ENCODE results near the gene CFAP45. TPM values are rescaled to one million over a fixed set of nuclear protein-coding genes. Genes with fewer than 3 reads are reported as not detected.

The CFAP45 gene
- total RNA-seq, 2 donors from 2014 or later: 0.31 to 0.34 TPM

DNA sequence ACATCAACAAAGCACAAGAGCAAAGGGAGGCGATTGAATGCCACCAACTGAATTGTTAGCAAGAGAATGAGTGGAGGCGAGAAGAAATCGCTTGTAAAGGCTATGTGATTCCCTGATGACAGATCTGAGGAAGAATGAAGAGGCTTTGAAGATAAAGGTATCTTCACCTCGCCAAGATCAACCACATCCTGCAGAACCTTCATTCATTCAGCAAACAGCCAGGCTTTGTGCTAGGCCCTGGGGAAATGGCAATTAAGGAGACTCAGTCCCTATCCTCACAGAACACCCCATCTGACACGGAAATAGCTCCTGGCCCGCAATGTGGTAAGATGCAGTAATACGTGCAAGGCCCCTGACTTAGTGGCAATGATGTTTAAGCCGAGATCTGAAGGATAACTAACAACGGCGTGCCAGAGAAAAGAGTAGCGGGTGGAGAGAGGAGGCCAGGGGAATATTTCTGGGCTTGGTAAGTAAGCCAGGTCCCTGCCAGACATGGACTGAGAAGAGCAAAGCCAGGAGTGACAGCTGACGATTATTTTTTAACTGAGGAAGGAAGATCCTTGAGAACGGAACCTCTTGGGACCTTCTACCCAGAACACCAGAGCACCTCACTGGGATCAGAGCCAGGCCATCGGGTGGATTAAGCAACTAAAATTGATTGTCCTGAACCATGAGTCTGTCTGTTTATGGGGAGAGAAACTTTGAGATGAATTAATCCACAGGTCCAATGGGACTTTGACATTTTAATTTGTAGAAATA, 32.9 kb downstream of the CFAP45 start:
- DNase-seq (no peak), ATAC-seq (peak; percentile 26)
- intact Hi-C loops (cut with DNase I, micrococcal nuclease): no loop called here

DNA sequence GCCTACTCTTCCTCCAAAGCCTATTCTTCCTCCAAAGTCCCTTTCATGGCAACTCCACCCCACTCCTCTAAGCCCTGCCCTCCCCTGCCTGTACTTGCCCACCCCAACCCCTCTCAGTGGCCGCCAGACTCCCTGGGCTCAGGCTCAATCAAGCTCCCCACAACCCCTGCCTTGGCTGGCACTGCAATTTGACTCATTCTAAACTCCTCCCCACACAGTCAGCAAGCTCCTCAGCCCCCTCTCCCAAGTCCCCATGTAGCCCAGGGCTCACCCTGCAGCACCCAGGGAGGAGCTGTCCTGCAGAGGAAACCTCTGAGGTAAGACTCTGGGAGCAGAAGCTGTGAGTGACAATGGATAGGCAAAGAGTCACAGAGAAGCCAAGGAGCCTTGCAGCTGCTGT, 33.9 kb downstream of the CFAP45 start:
- no peak for DNase-seq
- ATAC-seq: no peak
- intact Hi-C loops (cut with DNase I, micrococcal nuclease): no loop called here

DNA sequence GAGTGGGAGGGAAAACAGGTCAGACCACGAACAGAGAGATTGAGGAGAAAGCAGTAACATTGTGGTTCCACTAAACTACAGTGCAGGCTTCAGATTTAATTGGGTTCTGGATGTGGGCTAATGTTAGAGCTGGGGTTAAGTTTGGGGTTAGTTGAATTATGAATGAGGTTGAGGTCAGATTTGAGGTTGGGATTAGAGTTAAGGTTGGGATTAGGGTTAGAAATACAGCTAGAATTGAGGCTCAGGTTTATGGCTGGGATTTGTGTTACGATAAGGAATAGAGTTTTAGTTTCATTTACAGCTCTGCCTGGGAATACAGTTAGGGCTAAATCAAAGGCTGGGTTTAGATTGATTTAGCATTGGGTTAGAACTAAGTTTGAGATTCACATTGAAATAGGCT, 35.7 kb downstream of the CFAP45 start:
- no peak for DNase-seq
- ATAC-seq: no peak
- intact Hi-C loops (cut with DNase I, micrococcal nuclease): no loop called here

DNA sequence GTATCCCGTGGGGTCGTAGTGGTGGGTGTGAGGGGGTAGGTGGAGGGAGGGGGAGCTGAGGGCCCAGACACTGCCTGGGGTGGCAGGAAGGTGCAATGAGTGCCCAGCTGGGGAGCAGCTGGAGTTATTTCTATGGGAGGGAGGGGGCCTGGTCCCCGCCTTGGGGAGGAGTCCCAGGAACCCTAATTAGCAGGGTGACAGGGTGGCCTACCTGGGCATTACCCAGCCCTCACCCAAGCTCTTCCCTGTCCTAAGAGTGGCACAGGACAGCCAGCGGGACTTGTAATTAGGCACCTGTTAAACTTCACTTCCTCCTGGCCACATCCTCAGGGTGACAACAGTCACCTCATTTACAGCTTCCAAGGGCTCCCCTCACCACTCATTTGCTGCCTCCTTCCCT, 37.4 kb downstream of the CFAP45 start, which contains the start of gene VSIG8:
Gene VSIG8, minus strand, starts transcription at position 101 of the 400 bp plus-strand sequence. CDS start 136 bp downstream, outside the sequence.
- DNase-seq: no peak
- ATAC-seq: no peak
- intact Hi-C loops (cut with DNase I, micrococcal nuclease): no loop called here

DNA sequence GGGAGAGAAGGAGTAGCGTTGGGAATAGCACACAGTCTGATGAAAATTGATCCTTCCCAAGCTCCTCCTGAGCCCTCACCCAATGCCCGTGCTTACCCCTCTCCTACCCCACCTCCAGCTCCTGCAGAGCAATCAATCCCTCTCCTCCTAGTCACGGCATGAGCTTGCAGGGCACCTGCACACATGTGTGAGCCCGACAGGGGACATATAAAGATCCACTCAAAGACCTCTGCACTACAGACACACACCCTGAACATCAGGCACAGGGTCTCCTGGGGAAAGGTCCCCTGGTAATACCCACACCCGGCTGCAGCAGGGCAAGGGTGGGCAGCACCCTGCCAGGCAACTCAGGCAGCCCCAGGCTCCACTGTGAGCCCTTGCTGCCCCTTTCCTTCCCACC, 37.9 kb downstream of the CFAP45 start:
- intact Hi-C loops (cut with DNase I, micrococcal nuclease): no loop called here
- no peak for ATAC-seq
- DNase-seq: no peak

DNA sequence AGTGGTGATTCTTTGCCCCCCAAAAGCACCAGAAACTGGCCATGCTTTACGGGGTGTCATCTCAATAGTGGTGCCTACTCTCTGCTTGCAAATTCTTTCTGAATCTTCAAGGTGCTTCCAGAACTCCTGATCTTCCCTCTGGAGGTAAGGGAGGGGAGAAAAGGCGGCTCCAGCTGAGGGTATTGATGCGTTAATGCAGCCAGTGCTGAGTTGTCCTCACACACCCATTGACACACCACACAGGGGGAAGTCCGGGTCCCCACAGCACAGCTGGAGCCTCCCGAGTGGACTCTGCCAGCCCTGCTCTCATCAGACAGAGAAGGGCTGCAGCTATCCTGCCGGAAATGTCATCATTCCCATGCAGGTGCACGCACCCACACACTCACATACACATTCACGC, 38.7 kb downstream of the CFAP45 start:
- intact Hi-C loops (cut with DNase I, micrococcal nuclease): no loop called here
- no peak for ATAC-seq
- no peak for DNase-seq

DNA sequence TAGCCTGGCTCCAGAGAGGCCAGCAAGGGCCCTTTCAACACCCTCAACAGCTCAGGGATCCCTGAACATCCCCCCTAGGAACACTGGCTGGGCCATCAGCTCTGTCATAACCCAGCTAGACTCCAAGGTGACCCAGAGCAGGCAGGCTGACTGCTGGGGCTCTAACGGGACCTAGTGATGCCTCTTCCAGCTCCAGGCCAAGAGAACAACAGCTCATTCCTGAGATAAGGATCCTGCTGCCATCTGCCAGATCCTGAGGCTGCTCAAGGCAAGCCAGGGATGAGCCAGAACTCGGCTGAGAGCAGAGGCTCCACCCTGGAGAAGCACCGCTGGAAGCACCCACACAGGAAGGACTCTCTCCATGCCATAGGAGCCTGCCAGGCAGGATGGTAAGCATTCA, 39.5 kb downstream of the CFAP45 start:
- DNase-seq (no peak), ATAC-seq (no peak)
- intact Hi-C loops (cut with DNase I, micrococcal nuclease): no loop called here

DNA sequence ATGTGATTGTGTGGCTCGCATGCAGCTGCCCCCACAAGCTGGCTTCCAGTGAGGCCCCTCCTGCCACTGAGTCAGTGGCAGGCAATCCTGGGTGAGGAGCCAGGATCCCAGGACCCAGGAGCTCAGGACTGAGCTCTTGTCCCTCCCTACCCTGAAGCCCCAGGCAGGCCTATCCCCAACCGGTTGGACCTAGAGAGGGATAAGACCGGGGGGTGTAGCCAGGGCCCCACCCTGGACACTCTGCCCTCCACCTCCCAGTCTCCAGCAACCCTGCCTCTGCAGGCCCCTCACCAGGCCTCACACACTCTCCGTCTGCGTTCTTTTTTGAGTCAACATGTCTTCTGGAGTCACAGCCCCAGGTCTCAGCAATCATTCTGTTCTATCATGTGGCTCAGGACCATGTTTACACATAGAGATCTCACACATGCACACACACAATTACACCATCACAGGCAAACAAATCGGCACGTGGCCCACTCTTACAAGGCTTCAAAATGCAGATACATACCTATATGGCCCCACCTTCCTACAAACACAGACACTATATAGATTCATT, 40.1 kb downstream of the CFAP45 start:
- intact Hi-C loops (cut with DNase I, micrococcal nuclease): no loop called here
- ATAC-seq (no peak), DNase-seq (no peak)

DNA sequence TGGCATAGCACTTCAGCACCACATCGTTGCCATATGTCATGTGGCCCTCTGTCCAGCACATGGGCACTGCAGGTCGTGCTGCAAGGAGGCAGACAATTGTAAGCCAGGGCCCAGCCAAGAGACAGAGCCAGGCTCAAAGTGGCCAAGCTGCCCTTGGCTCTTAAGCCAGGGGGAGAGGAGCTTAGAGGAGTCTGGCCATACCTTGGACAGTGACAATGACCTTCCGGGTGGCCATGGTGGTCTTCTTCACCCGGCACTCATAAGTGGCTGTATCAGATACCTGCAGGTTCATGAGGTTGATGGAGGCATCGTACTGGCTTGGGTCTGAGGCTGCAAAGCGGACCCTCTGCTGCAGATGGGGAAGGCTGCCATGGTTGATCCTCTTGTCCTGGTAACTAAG, 42.1 kb downstream of the CFAP45 start:
- intact Hi-C loops (cut with DNase I, micrococcal nuclease): no loop called here
- no peak for DNase-seq
- ATAC-seq: no peak

DNA sequence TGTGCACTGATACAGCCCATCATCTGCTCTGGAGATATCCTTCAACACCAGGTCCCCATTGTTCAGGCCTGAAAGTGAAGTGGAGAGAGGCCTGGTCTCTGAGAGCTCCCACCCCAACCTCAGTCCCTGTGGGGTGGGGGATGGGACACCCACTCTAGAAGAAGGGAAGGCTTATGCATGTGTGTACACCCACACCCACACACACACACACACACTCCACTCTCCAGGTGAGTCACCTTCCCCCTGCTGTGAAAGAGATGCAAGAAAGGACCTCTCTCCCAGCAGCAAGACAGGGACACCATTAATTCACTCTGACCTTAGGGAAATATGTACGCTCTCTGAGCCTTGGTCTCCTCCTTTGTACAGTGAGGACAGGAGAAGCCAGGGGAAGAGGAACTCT, 43.4 kb downstream of the CFAP45 start:
- intact Hi-C loops (cut with DNase I, micrococcal nuclease): no loop called here
- DNase-seq (no peak), ATAC-seq (no peak)

DNA sequence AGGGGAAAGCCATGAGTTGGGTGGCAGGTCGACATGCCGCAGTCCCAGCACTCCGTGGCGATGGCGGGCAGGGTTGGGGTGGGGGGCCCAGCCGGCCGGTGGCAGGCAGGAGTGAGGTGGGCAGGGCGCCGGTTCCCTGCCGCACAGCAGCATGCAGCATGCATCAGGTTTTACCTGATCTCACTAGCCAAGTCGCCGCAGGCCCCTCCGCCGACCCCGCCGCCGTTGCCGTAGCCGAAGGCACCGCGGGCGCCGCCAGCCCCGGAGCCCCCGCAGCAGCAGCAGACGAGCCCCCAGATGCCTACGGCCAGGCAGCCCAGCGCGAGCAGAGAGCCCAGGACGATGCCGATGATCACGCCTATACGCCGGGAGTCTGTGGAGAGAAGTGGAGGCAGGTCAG, 44.3 kb downstream of the CFAP45 start:
- intact Hi-C loops (cut with DNase I, micrococcal nuclease): no loop called here
- no peak for ATAC-seq
- peak in 1 of 2 donors; percentile 19 for DNase-seq

DNA sequence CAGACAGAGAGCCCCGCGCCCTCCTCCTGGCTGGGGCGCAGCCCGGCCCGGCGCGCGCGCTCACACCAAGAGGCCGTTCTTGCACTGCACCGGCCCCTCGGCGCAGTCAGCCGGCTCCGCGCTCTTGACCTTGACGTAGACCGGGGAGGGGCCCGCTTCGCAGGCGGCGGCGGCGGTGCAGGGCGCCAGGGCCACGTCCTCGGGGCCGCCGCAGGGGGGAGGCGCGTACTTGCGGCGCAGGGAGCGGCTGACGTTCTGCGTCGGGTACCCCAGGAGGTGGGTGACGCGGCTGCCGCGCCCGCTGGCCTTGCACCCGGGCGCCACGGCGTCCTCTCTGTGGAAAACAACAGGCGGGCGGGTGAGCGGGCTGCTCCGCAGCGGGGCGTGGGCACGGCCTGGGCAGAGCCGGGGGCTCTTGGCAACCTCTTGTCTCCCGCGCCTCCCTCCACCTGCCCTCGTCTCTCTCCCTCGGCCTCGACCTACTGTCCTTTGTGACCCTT, 45.2 kb downstream of the CFAP45 start:
- DNase-seq (peak; percentile 87 to 91), ATAC-seq (peak; percentile 92)
- intact Hi-C loops (cut with DNase I, micrococcal nuclease): no loop called here

DNA sequence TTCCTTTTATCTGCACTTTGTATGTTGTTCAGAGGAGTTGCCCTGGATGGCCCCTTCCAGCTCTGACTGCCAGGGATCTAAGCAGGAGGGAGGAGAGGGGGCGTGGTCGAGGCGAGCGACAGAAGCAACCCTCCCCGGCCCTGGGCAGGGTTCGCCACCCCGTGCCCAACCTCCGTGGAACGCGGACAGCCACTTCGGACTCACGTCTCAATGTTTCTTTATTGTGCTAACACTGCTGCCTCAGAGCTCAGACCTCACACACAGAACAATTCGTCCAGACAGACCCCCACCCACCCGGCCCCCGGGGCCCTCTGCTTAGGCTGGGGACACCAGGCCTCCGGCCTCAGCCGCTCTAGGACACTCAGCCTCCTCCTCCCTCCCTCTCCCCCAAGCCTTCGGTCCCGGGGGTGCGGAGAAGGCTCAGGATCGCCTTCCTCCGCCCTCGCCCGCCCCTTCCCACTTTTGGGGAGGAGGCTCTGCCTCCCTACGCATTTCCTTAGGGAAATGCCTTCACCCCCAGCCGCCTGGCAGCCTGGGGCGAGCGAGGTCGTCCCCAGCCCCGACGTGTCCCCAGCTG, 45.8 kb downstream of the CFAP45 start:
- intact Hi-C loops (cut with DNase I, micrococcal nuclease): no loop called here

DNA sequence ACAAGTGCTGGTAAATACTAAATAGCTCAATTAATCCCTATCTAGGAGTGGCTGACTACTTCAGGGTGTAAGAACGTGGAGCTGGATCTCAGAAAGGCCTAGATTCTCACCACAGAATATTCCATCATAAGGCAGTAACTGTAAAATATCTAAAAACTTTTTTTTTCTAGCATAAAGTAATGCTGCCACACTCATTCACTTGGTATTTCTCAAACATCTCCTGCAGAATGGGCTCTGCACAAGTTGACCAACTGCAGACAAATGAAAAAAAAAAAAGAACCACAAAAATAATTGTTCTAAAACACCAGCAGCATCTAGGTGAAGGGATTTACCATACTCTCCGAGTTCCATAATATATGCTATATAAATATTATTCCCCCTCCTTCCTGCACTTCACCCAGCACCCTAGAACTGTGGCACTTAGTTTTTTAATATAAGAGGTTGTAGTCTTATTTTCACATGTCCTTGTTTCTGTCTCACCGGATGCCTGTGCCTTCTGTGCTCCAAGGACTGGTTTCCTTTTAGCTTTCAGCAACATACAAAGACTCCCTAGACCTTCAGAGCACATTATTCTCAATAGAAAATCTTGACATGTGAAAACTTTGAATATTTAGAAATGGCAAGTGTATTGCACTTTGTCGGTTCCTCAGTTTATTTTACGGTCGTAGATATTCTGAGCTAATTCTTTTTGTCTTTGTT, 46.4 kb downstream of the CFAP45 start:
- DNase-seq: no peak
- intact Hi-C loops (cut with DNase I, micrococcal nuclease): no loop called here
- ATAC-seq: no peak

More for the DNA sequence above, 45.8 kb downstream of the CFAP45 start:
- ATAC-seq: peak; percentile 85
- peak; percentile 90 to 94 for DNase-seq

DNA sequence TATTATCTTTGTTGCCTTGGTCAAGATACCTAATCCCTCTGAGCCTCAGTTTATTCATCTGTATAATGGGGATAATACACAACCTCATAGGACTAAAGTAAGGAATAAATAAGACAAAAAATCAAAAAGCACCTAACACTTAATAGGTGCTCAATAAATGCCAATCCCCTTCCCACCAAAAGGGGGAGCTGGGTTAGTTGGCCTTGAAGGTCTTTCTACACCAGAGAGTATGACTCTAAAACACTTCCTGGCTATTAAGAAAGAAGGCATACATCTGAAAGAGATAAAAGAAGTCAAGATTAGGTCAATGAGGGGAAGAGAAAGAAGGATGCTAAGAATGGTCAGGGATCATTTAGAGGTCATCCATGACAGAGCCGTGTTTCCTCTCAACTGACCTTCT, 48.6 kb downstream of the CFAP45 start:
- intact Hi-C loops (cut with DNase I, micrococcal nuclease): no loop called here
- no peak for ATAC-seq

DNA sequence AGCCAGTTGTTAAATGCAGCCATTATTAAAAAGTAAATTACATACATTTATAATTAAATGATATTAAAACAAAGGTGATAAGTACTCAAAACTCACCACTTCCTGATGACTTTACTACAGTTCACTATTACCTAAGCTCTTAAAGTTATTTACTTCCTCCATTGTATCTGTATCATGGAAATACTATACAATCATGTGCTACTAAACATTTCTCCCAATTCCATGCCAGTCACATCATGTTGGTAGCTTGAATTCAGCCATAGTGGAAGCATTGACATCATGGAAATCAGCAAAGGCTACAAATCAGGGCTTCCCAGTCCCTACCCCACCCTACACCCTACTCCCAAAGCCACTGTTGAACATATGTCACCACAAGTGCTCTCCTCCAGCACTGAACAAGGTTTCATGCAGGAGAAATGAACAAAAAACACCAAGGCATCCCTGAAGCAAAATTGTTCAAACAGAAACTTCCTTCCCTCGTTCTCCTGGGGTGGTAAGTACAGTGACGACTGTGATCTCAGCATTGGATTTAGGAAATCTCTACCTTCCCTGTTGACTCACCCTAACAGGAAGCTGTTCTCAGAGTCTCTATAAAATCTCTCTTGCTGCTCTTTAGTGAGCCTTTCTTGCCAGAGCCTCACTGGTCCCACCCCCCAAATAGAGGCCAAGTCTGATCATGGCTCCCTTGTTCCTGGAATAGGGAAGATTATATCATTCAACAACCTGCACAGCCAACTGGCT, 50.2 kb downstream of the CFAP45 start:
- DNase-seq: no peak
- no peak for ATAC-seq
- intact Hi-C loops (cut with DNase I, micrococcal nuclease): no loop called here

More for the DNA sequence above, 48.6 kb downstream of the CFAP45 start:
- no peak for DNase-seq

DNA sequence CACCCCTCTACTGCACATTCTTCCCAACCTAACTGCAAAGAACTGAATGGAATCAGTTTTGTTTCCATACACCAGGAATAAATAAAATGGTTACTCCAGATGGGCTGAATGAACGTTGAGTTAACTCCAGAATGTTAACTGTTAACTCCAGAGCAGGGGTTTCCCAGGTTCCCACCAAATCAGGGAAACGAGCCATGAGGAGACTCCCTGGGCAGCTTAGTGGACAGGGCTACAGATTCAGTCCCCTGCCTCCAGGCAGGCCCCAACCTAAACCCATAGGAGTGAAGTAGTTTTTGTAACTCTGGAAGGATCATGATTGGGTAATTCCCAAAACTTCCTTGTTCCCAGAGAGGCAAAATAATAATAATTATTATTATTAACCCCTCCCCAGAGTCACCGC, 51.6 kb downstream of the CFAP45 start:
- intact Hi-C loops (cut with DNase I, micrococcal nuclease): no loop called here
- ATAC-seq (no peak), DNase-seq (no peak)

DNA sequence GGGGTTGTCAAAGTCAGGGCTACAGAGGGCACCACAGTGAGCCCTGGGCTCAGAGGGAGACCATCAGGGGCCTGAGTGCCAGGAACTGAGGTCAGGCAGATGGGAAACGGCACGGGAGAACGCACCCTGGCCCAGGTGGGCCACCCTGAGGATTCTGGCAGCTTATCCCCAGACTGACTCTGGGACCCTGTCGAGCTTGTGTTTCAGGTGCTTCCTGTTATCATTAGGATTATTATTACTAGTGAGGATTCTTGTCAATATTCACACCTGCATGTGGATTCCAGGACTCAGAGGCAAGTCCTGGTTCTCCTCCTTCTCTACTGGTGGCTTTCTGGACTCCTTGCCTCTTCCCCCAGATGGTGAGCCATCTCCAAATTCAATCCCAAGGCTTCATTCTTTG, 52.7 kb downstream of the CFAP45 start:
- intact Hi-C loops (cut with DNase I, micrococcal nuclease): no loop called here
- ATAC-seq: no peak
- no peak for DNase-seq

Measured in left colon (tissue), 2 donors.